Measurements from ENCODE around the gene GAB1. TPM values are rescaled to one million over a fixed set of nuclear protein-coding genes. Genes with fewer than 3 reads are reported as not detected.

GAB1 gene
- total and polyA plus RNA-seq, 2 of the 13 experiments (the other 11 are each of a cell fraction or from before 2014, with no cell fraction given), result 8.7 to 14.7 TPM

GRCh38 chr4:143359644-143360193 is 23.0 kb downstream of the GAB1 start:
- no peaks in the 10 kb centered on the region for H3K27me3 ChIP-seq (ENCODE audit: control insufficient read depth in 1 of 2, insufficient read depth in 2 of 2, low read length in 2 of 2)
- in situ Hi-C loops (cut with HindIII; ENCODE audit: extremely low pct_ligation_motif_present, low pct_unique_long_range_greater_than_20kb) (no loop called here), intact Hi-C loops (cut with micrococcal nuclease; ENCODE audit: unreplicated experiment) (no loop called here)
- H3K4me1 ChIP-seq (ENCODE audit: insufficient read depth, low read length), result peaks cover 20% of the 10 kb centered on the region
- DNase-seq (ENCODE audit: low spot score) (no peak), FAIRE-seq (no peak), ATAC-seq (no peak)
- H4K20me1 ChIP-seq (ENCODE audit: insufficient read depth, low read length), result peaks cover 2% of the 10 kb centered on the region; the same call in 1 of the 2 replicates
- no peak overlapping the region for H3K4me2 ChIP-seq (ENCODE audit: low read depth, low read length)
- H3K9me3 ChIP-seq (ENCODE audit: low read length), result no peaks in the 10 kb centered on the region
- H3K9ac ChIP-seq (ENCODE audit: insufficient read depth, low read depth, low read length), result no peak overlapping the region
- no peak overlapping the region for H3K4me3 ChIP-seq (replicated peaks in 1 of 3; ENCODE audit: insufficient read depth in 1 of 3, low read depth in 2 of 3, low read length in 3 of 3)
- no peak overlapping the region for H3K27ac ChIP-seq (ENCODE audit: extremely low read length, insufficient read depth, low read length)
- 92% methylated on average over 1 of the region's 1 CpG for WGBS (ENCODE audit: low lambda C conversion rate)
- ChIA-PET POLR2A (no interaction called here), CTCF (ENCODE audit: low intra/inter-chr PET ratio, low total read pairs) (no interaction called here)
- H3K36me3 ChIP-seq (replicated peaks in 1 of 2; ENCODE audit: control insufficient read depth in 1 of 2, insufficient read depth in 2 of 2, low read length in 2 of 2), result no peaks in the 10 kb centered on the region
- BruUV-seq (replicated peaks), result no TSS peak
- peaks cover 35% of the 10 kb centered on the region for H3K79me2 ChIP-seq (ENCODE audit: insufficient read depth, low read length)
- no peak overlapping the region for H2AFZ ChIP-seq (ENCODE audit: low read length)
- TF ChIP-seq NPAS2 (CRISPR knock-in tag; IDR thresholded peaks at IDR 0.05; ENCODE audit: borderline replicate concordance) (no peak), RBM22 (optimal IDR thresholded peaks at IDR 0.05; ENCODE audit: low read length) (no peak), ISX (CRISPR knock-in tag; conservative IDR thresholded peaks at IDR 0.05) (no peak), NR2F1 (CRISPR knock-in tag; IDR thresholded peaks at IDR 0.05) (no peak), ZNF724P (CRISPR knock-in tag; IDR thresholded peaks at IDR 0.05; ENCODE audit: borderline replicate concordance) (no peak), ZFP1 (CRISPR knock-in tag; IDR thresholded peaks at IDR 0.05) (no peak), ZNF776 (CRISPR knock-in tag; IDR thresholded peaks at IDR 0.05) (no peak), CENPBD1 (CRISPR knock-in tag; IDR thresholded peaks at IDR 0.05; ENCODE audit: borderline replicate concordance, low read depth) (no peak), PRDM4 (CRISPR knock-in tag; IDR thresholded peaks at IDR 0.05; ENCODE audit: borderline replicate concordance) (no peak), ZNF317 (CRISPR knock-in tag; IDR thresholded peaks at IDR 0.05) (no peak), RXRB (CRISPR knock-in tag; IDR thresholded peaks at IDR 0.05; ENCODE audit: borderline replicate concordance) (no peak), U2AF1 (optimal IDR thresholded peaks at IDR 0.05; ENCODE audit: low read depth, low read length) (no peak), KMT2B (CRISPR knock-in tag; IDR thresholded peaks at IDR 0.05) (no peak)
- TF ChIP-seq, protein P1, sequence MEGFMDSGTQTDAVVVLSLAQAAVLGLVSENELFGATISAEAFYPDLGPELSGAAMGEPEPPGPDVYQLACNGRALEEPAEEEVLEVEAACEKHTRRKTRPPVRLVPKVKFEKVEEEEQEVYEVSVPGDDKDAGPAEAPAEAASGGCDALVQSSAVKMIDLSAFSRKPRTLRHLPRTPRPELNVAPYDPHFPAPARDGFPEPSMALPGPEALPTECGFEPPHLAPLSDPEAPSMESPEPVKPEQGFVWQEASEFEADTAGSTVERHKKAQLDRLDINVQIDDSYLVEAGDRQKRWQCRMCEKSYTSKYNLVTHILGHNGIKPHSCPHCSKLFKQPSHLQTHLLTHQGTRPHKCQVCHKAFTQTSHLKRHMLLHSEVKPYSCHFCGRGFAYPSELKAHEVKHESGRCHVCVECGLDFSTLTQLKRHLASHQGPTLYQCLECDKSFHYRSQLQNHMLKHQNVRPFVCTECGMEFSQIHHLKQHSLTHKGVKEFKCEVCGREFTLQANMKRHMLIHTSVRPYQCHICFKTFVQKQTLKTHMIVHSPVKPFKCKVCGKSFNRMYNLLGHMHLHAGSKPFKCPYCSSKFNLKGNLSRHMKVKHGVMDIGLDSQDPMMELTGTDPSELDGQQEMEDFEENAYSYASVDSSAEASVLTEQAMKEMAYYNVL (CRISPR knock-in tag; IDR thresholded peaks at IDR 0.05; ENCODE audit: borderline replicate concordance), result no peak
